ENCODE results near the gene CLTCL1. TPM values are rescaled to one million over a fixed set of nuclear protein-coding genes. Genes with fewer than 3 reads are reported as not detected.

The CLTCL1 gene
- total and polyA plus RNA-seq, 9 of the 15 experiments (the other 6 are each of a cell fraction or from before 2014, with no cell fraction given) = 1.1 to 11.7 (median 5.0) TPM

DNA sequence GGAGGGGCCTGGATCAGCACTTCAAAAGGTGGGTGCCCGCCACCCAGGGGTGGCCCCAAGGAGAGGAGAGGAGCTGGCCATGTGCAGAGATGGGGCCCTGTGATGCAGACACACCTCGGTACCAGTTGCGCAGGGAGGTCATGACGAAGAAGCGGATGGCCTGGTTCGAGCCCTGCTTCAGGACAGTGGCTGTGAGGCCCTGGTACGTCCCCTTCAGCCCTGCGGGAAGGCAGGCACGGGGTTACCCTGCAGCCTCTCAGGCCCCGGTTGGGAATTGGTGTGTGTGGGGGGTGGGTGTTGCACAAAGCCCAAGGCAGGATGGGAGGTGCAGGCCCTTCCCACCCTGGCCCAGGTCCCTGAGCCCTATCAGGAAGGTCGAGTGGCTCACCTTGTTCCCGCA, 114.8 kb downstream of the CLTCL1 start:
- POLR2A ChIA-PET = interaction anchor here (0.6 to 11.1 kb wide), 7 partner anchors 19 to 282 kb away, joined by 3 to 191 read pairs (median 4); no protein-coding TSS in a partner anchor
- CTCF ChIA-PET (ENCODE audit: low intra/inter-chr PET ratio) = no interaction called here
- ATAC-seq (no peak), DNase-seq (ENCODE audit: extremely low read depth in 1 of 4, low spot score in 3 of 4) (peak in 1 of 4 experiments; percentile 63), FAIRE-seq (no peak)
- peak overlapping the region; percentile 85; the same call in 2 of the 3 replicates for H3K27ac ChIP-seq (ENCODE audit: extremely low read depth, low read depth, low read length)
- intact Hi-C loops (cut with micrococcal nuclease) (loop anchor here (5.0 kb wide), 2 partner anchors 139 to 196 kb away; no protein-coding TSS in a partner anchor), in situ Hi-C loops (cut with MboI) (loop anchor here (5.0 kb wide), 1 partner anchor 451 kb away; no protein-coding TSS in a partner anchor)
- H3K36me3 ChIP-seq (ENCODE audit: control insufficient read depth, insufficient read depth, low read length) = peaks cover 53% of the 10 kb centered on the region
- BruUV-seq (replicated peaks) = no TSS peak
- H3K9me1 ChIP-seq (ENCODE audit: control insufficient read depth, insufficient read depth, low read length) = peaks cover 28% of the 10 kb centered on the region
- WGBS (ENCODE audit: insufficient coverage, low coverage, missing lambda C conversion rate) = 72% methylated on average over 12 of the region's 12 CpGs
- H3K4me1 ChIP-seq (replicated peaks in 1 of 2; ENCODE audit: control insufficient read depth in 2 of 2, insufficient read depth in 2 of 2, low read length in 2 of 2) = peaks cover 48 to 96% of the 10 kb centered on the region in 2 experiments
- no peak overlapping the region for H2AFZ ChIP-seq (ENCODE audit: low read depth, low read length)
- peak overlapping the region; percentile 76 for H3K4me3 ChIP-seq
- H3K9me3 ChIP-seq (replicated peaks; ENCODE audit: control insufficient read depth, insufficient read depth, low read depth, low read length) = no peaks in the 10 kb centered on the region
- peak overlapping the region; percentile 90 for H3K4me2 ChIP-seq (ENCODE audit: insufficient read depth, low read length)
- H3K27me3 ChIP-seq (ENCODE audit: control insufficient read depth in 2 of 2, insufficient read depth in 2 of 2, low read length in 2 of 2) = 0 out of 5 replicates have a peak, but pooled peaks cover 0 to 2% of the 10 kb centered on the region in 2 experiments
- peaks cover 67% of the 10 kb centered on the region for H3K79me2 ChIP-seq (ENCODE audit: control insufficient read depth, insufficient read depth, low read length)
- peak overlapping the region; percentile 80 to 96 for H3K9ac ChIP-seq (ENCODE audit: insufficient read depth in 1 of 2, low read depth in 2 of 2, low read length in 2 of 2)
- H4K20me1 ChIP-seq (replicated peaks; ENCODE audit: control insufficient read depth, insufficient read depth, low read length) = peaks cover 42% of the 10 kb centered on the region
- TF ChIP-seq RFX5 (IDR thresholded peaks at IDR 0.05; ENCODE audit: low read depth, low read length) (no peak), CEBPB (tag; IDR thresholded peaks at IDR 0.05) (no peak), ZNF583 (CRISPR knock-in tag; IDR thresholded peaks at IDR 0.05) (0 out of 2 replicates have a peak, but pooled peaks have one; percentile 44), KAT2B (IDR thresholded peaks at IDR 0.05; ENCODE audit: low read depth, low read length) (no peak), POLR2B (IDR thresholded peaks at IDR 0.05; ENCODE audit: low read depth, partially characterized antibody) (no peak), NR4A1 (CRISPR knock-in tag; IDR thresholded peaks at IDR 0.05) (peak; percentile 81; the same call in 1 of the 2 replicates), NR4A1 (tag; IDR thresholded peaks at IDR 0.05) (no peak), TAF15 (IDR thresholded peaks at IDR 0.05; ENCODE audit: low read depth, low read length) (peak; percentile 91), MTA2 (IDR thresholded peaks at IDR 0.05; ENCODE audit: low read depth) (no peak), RHOXF2B (CRISPR knock-in tag; conservative IDR thresholded peaks at IDR 0.05) (peak; percentile 67; the same call in 1 of the 2 replicates), ZNF274 (IDR thresholded peaks at IDR 0.05; ENCODE audit: borderline replicate concordance, low read depth, low read length) (no peak), ZBTB7A (IDR thresholded peaks at IDR 0.05; ENCODE audit: borderline replicate concordance, control insufficient read depth, low read depth, low read length) (no peak), FOSL1 (tag; conservative IDR thresholded peaks at IDR 0.05) (no peak), HDAC6 (IDR thresholded peaks at IDR 0.05; ENCODE audit: low read depth, low read length) (peak; percentile 90)
- TF ChIP-seq, protein P1, sequence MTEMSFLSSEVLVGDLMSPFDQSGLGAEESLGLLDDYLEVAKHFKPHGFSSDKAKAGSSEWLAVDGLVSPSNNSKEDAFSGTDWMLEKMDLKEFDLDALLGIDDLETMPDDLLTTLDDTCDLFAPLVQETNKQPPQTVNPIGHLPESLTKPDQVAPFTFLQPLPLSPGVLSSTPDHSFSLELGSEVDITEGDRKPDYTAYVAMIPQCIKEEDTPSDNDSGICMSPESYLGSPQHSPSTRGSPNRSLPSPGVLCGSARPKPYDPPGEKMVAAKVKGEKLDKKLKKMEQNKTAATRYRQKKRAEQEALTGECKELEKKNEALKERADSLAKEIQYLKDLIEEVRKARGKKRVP (CRISPR knock-in tag; IDR thresholded peaks at IDR 0.05) = no peak
- TF ChIP-seq, protein P2, sequence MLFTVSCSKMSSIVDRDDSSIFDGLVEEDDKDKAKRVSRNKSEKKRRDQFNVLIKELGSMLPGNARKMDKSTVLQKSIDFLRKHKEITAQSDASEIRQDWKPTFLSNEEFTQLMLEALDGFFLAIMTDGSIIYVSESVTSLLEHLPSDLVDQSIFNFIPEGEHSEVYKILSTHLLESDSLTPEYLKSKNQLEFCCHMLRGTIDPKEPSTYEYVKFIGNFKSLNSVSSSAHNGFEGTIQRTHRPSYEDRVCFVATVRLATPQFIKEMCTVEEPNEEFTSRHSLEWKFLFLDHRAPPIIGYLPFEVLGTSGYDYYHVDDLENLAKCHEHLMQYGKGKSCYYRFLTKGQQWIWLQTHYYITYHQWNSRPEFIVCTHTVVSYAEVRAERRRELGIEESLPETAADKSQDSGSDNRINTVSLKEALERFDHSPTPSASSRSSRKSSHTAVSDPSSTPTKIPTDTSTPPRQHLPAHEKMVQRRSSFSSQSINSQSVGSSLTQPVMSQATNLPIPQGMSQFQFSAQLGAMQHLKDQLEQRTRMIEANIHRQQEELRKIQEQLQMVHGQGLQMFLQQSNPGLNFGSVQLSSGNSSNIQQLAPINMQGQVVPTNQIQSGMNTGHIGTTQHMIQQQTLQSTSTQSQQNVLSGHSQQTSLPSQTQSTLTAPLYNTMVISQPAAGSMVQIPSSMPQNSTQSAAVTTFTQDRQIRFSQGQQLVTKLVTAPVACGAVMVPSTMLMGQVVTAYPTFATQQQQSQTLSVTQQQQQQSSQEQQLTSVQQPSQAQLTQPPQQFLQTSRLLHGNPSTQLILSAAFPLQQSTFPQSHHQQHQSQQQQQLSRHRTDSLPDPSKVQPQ (CRISPR knock-in tag; IDR thresholded peaks at IDR 0.05; ENCODE audit: borderline replicate concordance) = no peak
- TF ChIP-seq, protein P3, sequence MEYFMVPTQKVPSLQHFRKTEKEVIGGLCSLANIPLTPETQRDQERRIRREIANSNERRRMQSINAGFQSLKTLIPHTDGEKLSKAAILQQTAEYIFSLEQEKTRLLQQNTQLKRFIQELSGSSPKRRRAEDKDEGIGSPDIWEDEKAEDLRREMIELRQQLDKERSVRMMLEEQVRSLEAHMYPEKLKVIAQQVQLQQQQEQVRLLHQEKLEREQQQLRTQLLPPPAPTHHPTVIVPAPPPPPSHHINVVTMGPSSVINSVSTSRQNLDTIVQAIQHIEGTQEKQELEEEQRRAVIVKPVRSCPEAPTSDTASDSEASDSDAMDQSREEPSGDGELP (CRISPR knock-in tag; IDR thresholded peaks at IDR 0.05; ENCODE audit: borderline replicate concordance) = no peak
- TF ChIP-seq, protein P4, sequence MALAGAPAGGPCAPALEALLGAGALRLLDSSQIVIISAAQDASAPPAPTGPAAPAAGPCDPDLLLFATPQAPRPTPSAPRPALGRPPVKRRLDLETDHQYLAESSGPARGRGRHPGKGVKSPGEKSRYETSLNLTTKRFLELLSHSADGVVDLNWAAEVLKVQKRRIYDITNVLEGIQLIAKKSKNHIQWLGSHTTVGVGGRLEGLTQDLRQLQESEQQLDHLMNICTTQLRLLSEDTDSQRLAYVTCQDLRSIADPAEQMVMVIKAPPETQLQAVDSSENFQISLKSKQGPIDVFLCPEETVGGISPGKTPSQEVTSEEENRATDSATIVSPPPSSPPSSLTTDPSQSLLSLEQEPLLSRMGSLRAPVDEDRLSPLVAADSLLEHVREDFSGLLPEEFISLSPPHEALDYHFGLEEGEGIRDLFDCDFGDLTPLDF (CRISPR knock-in tag; IDR thresholded peaks at IDR 0.05) = 0 out of 2 replicates have a peak, but pooled peaks have one; percentile 6
